GM19240 (cell line): Measurements from ENCODE around the gene BCAT1.

ENCODE experiments used
- DNase-seq: peaks from one replicate; pipeline ENCODE4 v3.0.0; 2011; ENCODE audit warnings: low spot score; ENCODE audit not compliant: insufficient read length

Gene BCAT1, protein sequence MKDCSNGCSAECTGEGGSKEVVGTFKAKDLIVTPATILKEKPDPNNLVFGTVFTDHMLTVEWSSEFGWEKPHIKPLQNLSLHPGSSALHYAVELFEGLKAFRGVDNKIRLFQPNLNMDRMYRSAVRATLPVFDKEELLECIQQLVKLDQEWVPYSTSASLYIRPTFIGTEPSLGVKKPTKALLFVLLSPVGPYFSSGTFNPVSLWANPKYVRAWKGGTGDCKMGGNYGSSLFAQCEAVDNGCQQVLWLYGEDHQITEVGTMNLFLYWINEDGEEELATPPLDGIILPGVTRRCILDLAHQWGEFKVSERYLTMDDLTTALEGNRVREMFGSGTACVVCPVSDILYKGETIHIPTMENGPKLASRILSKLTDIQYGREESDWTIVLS

GRCh38 chr12:24948757-24949722, at the start of gene BCAT1:
Gene BCAT1, minus strand, starts transcription at chr12:24949101. Its CDS starts 169 bp downstream, at chr12:24948932.
- no peak for DNase-seq

GRCh38 chr12:24997970-24998582, 49.2 kb upstream of the BCAT1 start:
- DNase-seq, result peak; percentile 19

DNA sequence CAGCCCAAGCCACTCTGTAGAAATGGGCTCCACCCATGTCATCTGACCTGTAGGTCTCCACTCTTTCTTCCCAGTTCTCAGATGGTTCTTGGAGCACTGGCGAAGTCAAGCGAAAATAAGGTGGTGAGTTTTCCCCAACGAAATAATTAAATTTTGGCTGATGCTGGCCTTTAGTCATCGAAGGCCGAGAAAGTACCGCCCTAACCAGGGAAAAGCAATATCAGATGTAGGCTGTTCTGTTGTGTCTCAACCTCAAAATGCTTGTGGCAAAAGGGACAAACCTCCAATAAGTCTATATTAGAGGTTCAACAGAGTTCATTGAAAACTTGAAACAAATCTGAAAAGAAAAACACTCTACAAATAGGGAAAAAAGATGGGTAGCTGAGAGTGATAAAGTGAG, 48.6 kb upstream of the BCAT1 start:
- DNase-seq, result no peak

DNA sequence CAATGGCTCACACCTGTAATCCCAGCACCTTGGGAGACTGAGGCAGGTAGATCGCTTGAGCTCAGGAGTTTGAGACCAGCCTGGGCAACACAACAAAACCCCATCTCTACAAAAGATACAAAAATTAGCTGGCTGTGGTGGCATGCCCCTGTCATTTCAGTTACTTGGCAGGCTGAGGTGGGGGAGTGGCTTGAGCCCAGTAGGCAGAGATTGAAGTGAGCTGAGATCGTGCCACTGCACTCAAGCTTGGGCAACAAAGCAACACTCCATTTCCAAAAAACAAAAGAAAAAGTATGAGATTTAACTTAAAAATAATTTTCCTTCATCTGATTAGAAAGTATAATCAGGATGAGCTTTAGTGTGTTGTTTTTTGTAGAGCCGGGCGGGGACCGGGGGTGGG, 47.9 kb upstream of the BCAT1 start:
- no peak for DNase-seq

DNA sequence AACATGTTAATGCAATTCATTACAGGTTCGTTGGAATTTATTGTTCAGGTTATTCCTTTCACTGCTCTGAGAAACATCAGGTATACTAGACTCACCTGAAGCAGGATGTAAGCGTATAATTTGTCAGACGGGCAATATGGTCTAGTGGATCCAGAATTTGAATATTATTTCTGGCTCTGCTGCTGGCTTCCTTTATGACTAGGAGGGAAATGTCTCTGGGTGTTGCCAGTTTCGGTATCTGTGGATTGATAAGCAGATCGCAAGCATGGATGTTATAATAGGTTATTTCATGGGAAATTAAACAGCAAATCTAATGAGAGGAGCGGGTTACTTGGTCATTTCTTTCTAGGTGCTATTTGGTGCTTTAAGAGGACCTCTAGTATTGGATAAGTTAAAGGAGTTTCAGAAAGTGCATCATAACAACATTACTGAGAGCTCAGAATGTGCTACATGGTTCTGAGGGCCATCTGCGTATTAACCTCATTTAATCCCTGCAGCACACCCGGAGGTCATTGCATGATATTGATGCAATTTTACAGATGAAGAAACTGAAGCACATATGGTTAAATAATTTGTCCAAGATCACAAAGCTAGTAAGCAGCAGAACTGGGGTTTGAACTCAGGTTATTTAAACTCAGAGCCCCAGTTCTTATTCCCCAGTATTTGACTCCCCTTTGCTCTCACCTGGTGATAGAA, 47.3 kb upstream of the BCAT1 start:
- DNase-seq, result no peak

GRCh38 chr12:24993793-24994192, 44.9 kb upstream of the BCAT1 start:
- DNase-seq, result no peak

- DNase-seq, result no peak
Observed at GRCh38 chr12:24991209-24992049, 42.5 kb upstream of the BCAT1 start.

DNA sequence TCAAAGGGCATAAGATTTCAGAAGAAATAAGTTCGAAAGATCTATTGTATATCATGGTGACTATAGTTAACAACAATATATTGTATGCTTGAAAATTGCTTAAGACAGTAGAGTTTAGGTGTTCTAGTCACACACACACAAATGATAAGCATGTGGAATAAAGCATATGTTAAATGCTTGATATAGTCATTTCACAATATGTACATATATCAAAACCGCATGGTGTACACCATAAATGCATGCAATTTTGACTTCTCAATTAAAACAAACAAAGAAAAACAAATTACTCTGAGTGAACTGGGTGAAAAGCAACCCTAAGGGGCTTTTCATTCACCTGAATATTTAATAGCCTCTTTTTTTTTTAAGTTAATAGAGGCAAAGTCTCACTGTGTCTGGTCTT, 40.3 kb upstream of the BCAT1 start:
- DNase-seq, result no peak

- DNase-seq, result no peak
Observed at GRCh38 chr12:24982250-24982649, 33.3 kb upstream of the BCAT1 start.

DNA sequence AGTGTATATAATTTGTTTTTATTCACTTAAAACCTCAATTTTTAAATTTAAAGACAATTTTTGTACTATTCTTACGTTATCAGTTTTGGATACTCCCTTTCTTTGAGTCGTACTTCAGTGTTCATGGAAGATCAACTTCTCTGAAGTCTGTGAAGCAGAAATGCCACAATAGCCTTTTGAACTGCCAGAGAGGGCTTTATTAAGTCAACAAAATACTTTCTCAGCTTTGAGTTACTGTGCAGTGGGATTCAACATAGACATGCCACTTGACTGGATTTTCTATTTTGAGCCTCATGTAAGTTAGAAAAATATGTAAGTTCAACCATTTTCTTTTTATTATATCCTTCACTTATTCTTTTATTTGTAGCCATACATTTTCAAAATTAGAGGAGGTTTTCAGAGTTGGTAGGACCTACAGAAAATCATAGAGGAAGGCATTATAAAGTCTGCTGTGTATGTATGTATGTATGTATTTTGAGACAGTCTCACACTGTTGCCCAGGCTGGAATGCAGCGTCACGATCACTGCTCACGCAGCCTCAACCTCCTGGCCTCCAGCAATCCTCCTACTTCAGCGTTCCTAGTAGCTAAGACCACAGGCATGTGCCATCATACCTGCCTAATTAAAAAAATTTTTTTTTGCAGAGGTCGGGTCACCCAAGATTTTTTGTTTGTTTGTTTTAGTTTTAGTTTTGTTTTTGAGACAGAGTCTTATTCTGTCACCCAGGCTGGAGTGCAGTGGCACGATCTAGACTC, 31.3 kb upstream of the BCAT1 start:
- no peak for DNase-seq

- DNase-seq, result no peak
Observed at GRCh38 chr12:24979329-24979728, 30.4 kb upstream of the BCAT1 start.

DNA sequence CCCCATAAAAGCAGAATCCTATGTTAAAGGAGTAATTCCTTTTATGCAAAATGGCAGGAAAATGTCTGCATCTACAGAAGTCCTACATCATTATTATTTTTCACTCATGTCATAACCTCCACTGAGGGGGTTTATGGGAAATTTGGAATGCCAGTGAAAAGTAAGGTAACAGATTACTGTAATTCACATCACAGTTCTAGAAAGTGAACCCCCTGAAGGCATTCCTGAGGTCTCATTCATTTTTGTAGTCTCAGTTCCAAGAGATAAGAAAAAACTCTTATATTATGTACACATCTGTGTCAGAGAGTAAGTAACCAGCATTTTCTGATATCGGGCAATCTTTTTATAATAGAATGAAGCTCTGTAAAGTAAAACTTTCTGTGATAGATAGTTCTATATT, 28.8 kb upstream of the BCAT1 start:
- DNase-seq, result no peak

DNA sequence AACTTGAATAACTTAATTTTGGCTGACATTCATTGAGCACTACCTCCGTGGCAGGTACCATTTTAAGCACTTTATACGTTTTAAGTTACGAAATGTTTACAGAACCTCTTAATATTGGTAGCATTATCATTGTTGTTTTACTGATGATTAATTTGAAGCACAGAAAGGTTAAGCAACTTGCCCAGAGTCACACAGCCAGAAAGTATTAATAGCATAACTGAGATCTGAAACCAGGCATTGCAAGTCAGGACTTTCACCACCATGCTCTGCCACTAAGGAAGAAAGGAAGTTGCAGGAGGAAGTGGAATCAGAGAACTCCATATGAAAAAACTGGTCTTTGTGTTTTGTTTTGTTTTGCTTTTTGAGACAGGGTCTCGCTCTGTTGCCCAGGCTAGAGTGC, 28.2 kb upstream of the BCAT1 start:
- no peak for DNase-seq

GRCh38 chr12:24975425-24975824, 26.5 kb upstream of the BCAT1 start:
- DNase-seq, result no peak

- no peak for DNase-seq
Observed at GRCh38 chr12:24974216-24974615, 25.3 kb upstream of the BCAT1 start.

DNA sequence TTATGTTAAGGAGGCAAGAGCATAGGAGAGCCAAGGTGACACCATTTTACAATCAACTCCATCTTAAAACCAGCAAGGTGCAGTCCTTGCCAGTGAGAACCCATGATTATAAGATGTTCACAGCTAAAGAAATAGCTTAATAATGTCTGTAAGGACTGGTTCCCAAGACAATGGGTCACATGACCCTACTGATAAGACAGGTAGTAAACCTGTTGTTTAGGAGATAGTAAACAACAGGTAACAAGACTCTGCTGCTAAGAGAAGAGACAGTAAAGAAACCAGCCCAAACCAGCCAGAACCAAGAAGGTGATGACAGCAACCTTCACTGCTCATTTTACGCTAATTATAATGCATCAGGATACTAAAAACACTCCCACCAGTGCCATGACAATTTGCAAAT, 23.2 kb upstream of the BCAT1 start:
- DNase-seq, result no peak

DNA sequence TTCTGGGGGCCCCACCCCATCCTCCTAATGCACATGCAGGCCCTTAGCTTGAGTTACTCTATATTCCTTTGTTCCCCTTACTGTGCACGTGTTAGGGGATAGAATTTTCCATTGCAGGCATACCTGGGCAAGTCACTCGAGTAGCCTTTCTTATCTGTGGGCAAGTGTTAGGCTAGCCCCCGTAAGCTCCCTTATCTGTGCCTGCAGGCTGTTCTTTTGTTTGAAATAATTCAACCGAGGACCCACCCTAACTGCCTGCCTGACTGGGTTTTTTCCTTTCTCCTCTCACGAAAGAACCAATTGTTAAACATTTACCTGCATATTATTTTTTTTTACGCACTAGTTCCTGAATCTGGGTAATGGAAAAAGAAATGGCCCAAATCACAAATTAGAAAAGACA, 21.3 kb upstream of the BCAT1 start:
- no peak for DNase-seq

DNA sequence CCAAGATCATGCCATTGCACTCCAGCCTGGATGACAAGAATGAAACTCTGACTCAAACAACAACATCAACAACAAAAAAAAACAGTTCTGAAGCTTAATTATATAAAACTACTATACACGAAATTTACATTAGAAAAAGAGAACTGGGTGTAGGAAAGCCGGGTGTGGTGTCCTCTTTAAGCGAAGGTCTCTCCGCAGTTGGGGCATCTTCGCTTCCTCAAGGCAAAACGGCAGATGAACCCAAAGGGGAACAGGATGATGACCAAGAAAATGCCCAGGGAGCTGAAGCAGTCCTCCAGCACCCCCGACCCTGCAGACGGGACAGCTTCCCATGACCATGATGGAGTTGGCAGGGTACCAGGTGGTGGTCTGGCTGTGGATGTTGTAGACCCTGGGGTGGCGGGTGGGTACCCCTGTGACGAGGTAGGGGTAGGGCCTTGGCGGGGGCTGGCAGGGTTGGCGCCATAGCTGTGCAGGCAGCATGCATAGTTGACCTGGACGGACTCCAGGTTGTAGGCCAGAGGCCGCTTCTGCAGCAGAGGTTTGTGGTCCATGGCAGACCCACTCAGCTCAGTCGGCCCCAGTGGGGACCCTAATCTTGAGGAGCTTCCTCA, 18.2 kb upstream of the BCAT1 start:
- no peak for DNase-seq

DNA sequence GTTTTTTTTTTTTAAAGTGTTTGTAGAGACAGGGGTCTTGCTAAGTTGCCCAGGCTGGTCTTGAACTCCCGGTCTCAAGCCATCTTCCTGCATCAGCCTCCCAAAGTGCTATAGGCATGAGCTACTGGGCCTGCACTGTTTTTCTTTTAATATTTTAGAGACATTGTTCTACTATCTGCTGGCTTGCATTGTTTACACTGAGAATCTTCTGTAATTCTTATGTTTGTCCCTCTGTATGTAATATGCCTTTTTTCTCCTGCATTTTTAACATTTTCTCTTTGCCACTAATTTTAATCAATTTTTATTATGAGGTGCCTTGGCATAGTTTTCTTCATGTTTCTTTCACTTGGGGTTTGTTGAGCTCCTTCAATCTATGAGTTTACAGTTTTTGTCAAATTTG, 15.4 kb upstream of the BCAT1 start:
- DNase-seq, result no peak
